H9 (cell line): ENCODE measurements around the gene SF1. TPM values are rescaled to one million over a fixed set of nuclear protein-coding genes. Genes with fewer than 3 reads are reported as not detected.

ENCODE experiments used
- DNase-seq: peaks from one replicate; pipeline ENCODE4 v3.0.0-alpha.2; 2017
- H2AFZ ChIP-seq: one replicate; pipeline ENCODE4 v1.6.1; 2013; ENCODE audit warnings: mild to moderate bottlenecking, low read length, control low read depth, moderate library complexity
- H2AK5ac ChIP-seq: 2 replicates; pipeline ENCODE4 v1.6.1; 2013; ENCODE audit warnings: low read length, control low read depth, mixed read lengths; ENCODE audit not compliant: insufficient read length
- H2BK120ac ChIP-seq: one replicate; pipeline ENCODE4 v1.6.1; 2013; ENCODE audit warnings: low read depth, mild to moderate bottlenecking, low read length, control low read depth, inconsistent platforms; ENCODE audit not compliant: poor library complexity, severe bottlenecking
- H2BK12ac ChIP-seq: 2 replicates; pipeline ENCODE4 v1.6.1; 2013; ENCODE audit warnings: low read length, control low read depth, mixed read lengths, low read depth; ENCODE audit not compliant: insufficient read length
- H2BK15ac ChIP-seq: 2 replicates; pipeline ENCODE4 v1.6.1; 2013; ENCODE audit warnings: low read depth, low read length, control low read depth
- H2BK20ac ChIP-seq: one replicate; pipeline ENCODE4 v1.6.1; 2013; ENCODE audit warnings: low read depth, mild to moderate bottlenecking, low read length, control low read depth, inconsistent platforms; ENCODE audit not compliant: poor library complexity, severe bottlenecking
- H2BK5ac ChIP-seq: 2 replicates; pipeline ENCODE4 v1.6.1; 2013; ENCODE audit warnings: low read length, control low read depth, mixed read lengths; ENCODE audit not compliant: insufficient read length
- H3K14ac ChIP-seq: 2 replicates; pipeline ENCODE4 v1.6.1; 2013; ENCODE audit warnings: low read length, control low read depth; ENCODE audit not compliant: insufficient read depth
- H3K18ac ChIP-seq: 2 replicates; pipeline ENCODE4 v1.6.1; 2013; ENCODE audit warnings: low read depth, mild to moderate bottlenecking, mixed read lengths, low read length, control low read depth; ENCODE audit not compliant: insufficient read length
- H3K23ac ChIP-seq: 2 replicates; pipeline ENCODE4 v1.6.1; 2013; ENCODE audit warnings: low read length, control low read depth, mixed read lengths, low read depth; ENCODE audit not compliant: insufficient read length
- H3K23me2 ChIP-seq: 2 replicates; pipeline ENCODE4 v1.6.1; 2013; ENCODE audit warnings: low read depth, mild to moderate bottlenecking, mixed read lengths, low read length, control low read depth; ENCODE audit not compliant: insufficient read length, poor library complexity, severe bottlenecking
- H3K27ac ChIP-seq: 2 replicates; pipeline ENCODE4 v1.5.1; 2013; ENCODE audit warnings: low read length, control low read depth, mixed read lengths, low read depth; ENCODE audit not compliant: insufficient read length
- H3K27me3 ChIP-seq: 2 replicates; pipeline ENCODE4 v1.6.1; 2013; ENCODE audit warnings: low read length, control low read depth, inconsistent platforms; ENCODE audit not compliant: insufficient read depth
- H3K4ac ChIP-seq: 2 replicates; pipeline ENCODE4 v1.6.1; 2013; ENCODE audit warnings: low read depth, mild to moderate bottlenecking, control low read depth, inconsistent platforms, low read length, moderate library complexity
- H3K4me1 ChIP-seq: 2 replicates; pipeline ENCODE4 v1.6.1; 2013; ENCODE audit warnings: low read length, control low read depth, inconsistent platforms; ENCODE audit not compliant: insufficient read depth
- H3K4me2 ChIP-seq: 2 replicates; pipeline ENCODE4 v1.6.1; 2013; ENCODE audit warnings: low read length, control low read depth, mixed read lengths; ENCODE audit not compliant: insufficient read length, insufficient read depth
- H3K56ac ChIP-seq: 2 replicates; pipeline ENCODE4 v1.6.1; 2013; ENCODE audit warnings: low read depth, mild to moderate bottlenecking, mixed read lengths, low read length, control low read depth; ENCODE audit not compliant: insufficient read length
- H3K79me1 ChIP-seq: 2 replicates; pipeline ENCODE4 v1.6.1; 2013; ENCODE audit warnings: low read depth, mild to moderate bottlenecking, moderate library complexity, low read length, control low read depth, inconsistent platforms; ENCODE audit not compliant: insufficient read depth, poor library complexity, severe bottlenecking
- H3K79me2 ChIP-seq: 2 replicates; pipeline ENCODE4 v1.6.1; 2013; ENCODE audit warnings: low read length, control low read depth, inconsistent platforms; ENCODE audit not compliant: insufficient read depth
- H3K9ac ChIP-seq: 2 replicates; pipeline ENCODE4 v1.6.1; 2013; ENCODE audit warnings: low read length, control low read depth, mixed read lengths; ENCODE audit not compliant: insufficient read length; ENCODE audit errors: extremely low read depth
- H3K9me3 ChIP-seq: one replicate; pipeline ENCODE4 v1.6.1; 2013; ENCODE audit warnings: low read depth, low read length, inconsistent platforms; ENCODE audit not compliant: control insufficient read depth
- H3T11ph ChIP-seq: one replicate; pipeline ENCODE4 v1.6.1; 2013; ENCODE audit warnings: mild to moderate bottlenecking, low read length, control low read depth, inconsistent platforms
- H4K20me1 ChIP-seq: one replicate; pipeline ENCODE4 v1.6.1; 2013; ENCODE audit not compliant: control insufficient read depth, insufficient read length, insufficient read depth
- H4K5ac ChIP-seq: 2 replicates; pipeline ENCODE4 v1.6.1; 2013; ENCODE audit warnings: low read depth, mild to moderate bottlenecking, mixed read lengths, low read length, control low read depth; ENCODE audit not compliant: insufficient read length
- H4K8ac ChIP-seq: replicated peaks from 2 replicates; pipeline ENCODE4 v1.6.1; 2013; ENCODE audit warnings: low read length, control low read depth, mixed read lengths, low read depth; ENCODE audit not compliant: insufficient read length
- H4K91ac ChIP-seq: 2 replicates; pipeline ENCODE4 v1.6.1; 2013; ENCODE audit warnings: low read depth, mild to moderate bottlenecking, moderate library complexity, mixed read lengths, low read length, control low read depth; ENCODE audit not compliant: insufficient read length
- H3K27ac Mint-ChIP-seq, 3 experiments: 2 replicates in 2 of 3; 3 replicates in 1 of 3; pipeline ENCODE4 v1.8.0; 2020 to 2021; ENCODE audit warnings: mixed read lengths in 3 of 3, mild to moderate bottlenecking in 1 of 3, moderate library complexity in 1 of 3
- H3K27me3 Mint-ChIP-seq: 2 replicates; pipeline ENCODE4 v1.8.0; 2021; ENCODE audit warnings: low read depth, mild to moderate bottlenecking, moderate library complexity, mixed read lengths
- H3K36me3 Mint-ChIP-seq, 3 experiments: 2 replicates in 2 of 3; 3 replicates in 1 of 3; pipeline ENCODE4 v1.8.0; 2020 to 2021; ENCODE audit warnings: low read depth in 3 of 3, mixed read lengths in 3 of 3; ENCODE audit not compliant: insufficient read depth in 1 of 3
- H3K4me1 Mint-ChIP-seq, 2 experiments: 2 replicates each; pipeline ENCODE4 v1.8.0; 2020; ENCODE audit warnings: mixed read lengths in 2 of 2
- H3K4me3 Mint-ChIP-seq, 2 experiments: 2 replicates in 1 of 2; 3 replicates in 1 of 2; pipeline ENCODE4 v1.8.0; 2020 to 2021; ENCODE audit warnings: mild to moderate bottlenecking in 2 of 2, mixed read lengths in 2 of 2, moderate library complexity in 1 of 2
- H3K9me3 Mint-ChIP-seq, 2 experiments: 2 replicates in 1 of 2; 3 replicates in 1 of 2; pipeline ENCODE4 v1.8.0; 2020; ENCODE audit warnings: mild to moderate bottlenecking in 2 of 2, mixed read lengths in 2 of 2, moderate library complexity in 1 of 2
- CTCF ChIP-seq: fragments of 200-600 bp; sonication (generic); conservative IDR thresholded peaks from 3 replicates; pipeline ENCODE4 v1.8.0; 2021; ENCODE audit warnings: antibody characterized with exemption, mild to moderate bottlenecking
- WGBS: extraction: QIAGEN DNeasy Blood & Tissue Kit; methylation state at CpG from one replicate; pipeline ENCODE4 v1.1.7; 2013; ENCODE audit warnings: missing lambda C conversion rate, low lambda C conversion rate, mixed read lengths; ENCODE audit not compliant: insufficient read length; ENCODE audit errors: extremely low coverage; 5-methylcytosine and 5-hydroxymethylcytosine counted together
- total RNA-seq: library from RNA; stranded (reverse); gene quantifications from 2 replicates; pipeline ENCODE4 v1.2.1, GENCODE V29; 2021

The SF1 gene
- total RNA-seq, 1 experiment from 2014 or later: 528 TPM

GRCh38 chr11:64801561-64802369 lies 23.4 kb upstream of the SF1 start:
- no peaks in the 10 kb centered on the region for H4K20me1 ChIP-seq
- no peak overlapping the region for H3K27ac ChIP-seq
- no peak overlapping the region for H4K8ac ChIP-seq
- H3K9me3 ChIP-seq: no peaks in the 10 kb centered on the region
- H3K27me3 Mint-ChIP-seq: no peaks in the 10 kb centered on the region
- no peak overlapping the region for H2BK20ac ChIP-seq
- H3K23me2 ChIP-seq: peaks cover 8% of the 10 kb centered on the region
- H2BK5ac ChIP-seq: no peak overlapping the region
- H3K14ac ChIP-seq: no peak overlapping the region
- H3K4me1 Mint-ChIP-seq: peaks cover 11 to 14% of the 10 kb centered on the region in 2 experiments
- H2AK5ac ChIP-seq: no peak overlapping the region
- no peak overlapping the region for H3T11ph ChIP-seq
- no peak overlapping the region for H4K91ac ChIP-seq
- peak overlapping the region; percentile 62 to 63; a peak in 4 of 5 replicates for H3K4me3 Mint-ChIP-seq
- H3K27me3 ChIP-seq: no peaks in the 10 kb centered on the region
- no peak overlapping the region for H3K23ac ChIP-seq
- H3K9ac ChIP-seq: no peak overlapping the region
- no peaks in the 10 kb centered on the region for H3K4me1 ChIP-seq
- H3K9me3 Mint-ChIP-seq: no peaks in the 10 kb centered on the region
- H2BK12ac ChIP-seq: no peak overlapping the region
- DNase-seq: peak; percentile 20
- H3K4me2 ChIP-seq: no peak overlapping the region
- H3K18ac ChIP-seq: no peak overlapping the region
- no peak overlapping the region for H2AFZ ChIP-seq
- WGBS: no CpG with 5 or more reads among the region's 13 CpGs
- peaks cover 6 to 26% (median 19%) of the 10 kb centered on the region in 3 experiments; a peak in 6 of 7 replicates for H3K36me3 Mint-ChIP-seq
- no peaks in the 10 kb centered on the region for H3K79me1 ChIP-seq
- H3K27ac Mint-ChIP-seq: no peak overlapping the region
- H2BK15ac ChIP-seq: no peak overlapping the region
- no peak for TF ChIP-seq CTCF
- H3K4ac ChIP-seq: no peak overlapping the region
- H4K5ac ChIP-seq: no peak overlapping the region
- H2BK120ac ChIP-seq: no peak overlapping the region
- H3K56ac ChIP-seq: no peak overlapping the region
- H3K79me2 ChIP-seq: no peaks in the 10 kb centered on the region
